Heart left ventricle (tissue), 13 donors: ENCODE data around the gene UNC45A.

Source experiments
- POLR2A ChIP-seq, 2 donors: fragments of 450-650 bp; IDR thresholded peaks; one replicate each; pipeline ENCODE4 v1.6.1; 2017; ENCODE audit warnings: antibody characterized with exemption in 2 of 2, mild to moderate bottlenecking in 2 of 2, moderate library complexity in 2 of 2
- TF ChIP-seq, protein P1 (sequence below), 12 donors: fragments of 200-600 bp; sonication (generic) in 4 of 12; IDR thresholded peaks; one replicate each; pipeline versions ENCODE4 v1.5.0 to v1.8.0; 2018 to 2022; ENCODE audit warnings: antibody characterized with exemption in 12 of 12, mild to moderate bottlenecking in 5 of 12
- donor health status: ischemic (EF 13 %, LVEDD 7.1; RV severe dilation, severe dysfunction).
- donor health status: DM: no; HTN: yes; CAD: no.
- donor health status: DM: no; HTN: no; CAD: no.
- donor health status: ischemic (EF 25% LVEDD 6.9; RV normal size, moderate dysfunction).
- donor health status: ischemic (EF 25% LVEDD 5.7; RV mildly dilated, moderate dysfunction).
- donor health status: ischemic (EF 35%, LVEDD 5.7; RV mildly dilated, moderate dysfunction).
- donor health status: nonischemic (EF 11% LVEDD 7.7; RV severe dilation, severe dysfunction).
- donor health status: DM: yes; HTN: yes; CAD: no.
- donor health status: PGD.
- donor health status: ischemic (EF 29% LVEDD 5.4; RV normal size, mild dysfunction).
- donor health status: nonischemic (EF 23%, LVEDD 6.1; RV moderate dilation, normal function).

- TF ChIP-seq, protein P1, sequence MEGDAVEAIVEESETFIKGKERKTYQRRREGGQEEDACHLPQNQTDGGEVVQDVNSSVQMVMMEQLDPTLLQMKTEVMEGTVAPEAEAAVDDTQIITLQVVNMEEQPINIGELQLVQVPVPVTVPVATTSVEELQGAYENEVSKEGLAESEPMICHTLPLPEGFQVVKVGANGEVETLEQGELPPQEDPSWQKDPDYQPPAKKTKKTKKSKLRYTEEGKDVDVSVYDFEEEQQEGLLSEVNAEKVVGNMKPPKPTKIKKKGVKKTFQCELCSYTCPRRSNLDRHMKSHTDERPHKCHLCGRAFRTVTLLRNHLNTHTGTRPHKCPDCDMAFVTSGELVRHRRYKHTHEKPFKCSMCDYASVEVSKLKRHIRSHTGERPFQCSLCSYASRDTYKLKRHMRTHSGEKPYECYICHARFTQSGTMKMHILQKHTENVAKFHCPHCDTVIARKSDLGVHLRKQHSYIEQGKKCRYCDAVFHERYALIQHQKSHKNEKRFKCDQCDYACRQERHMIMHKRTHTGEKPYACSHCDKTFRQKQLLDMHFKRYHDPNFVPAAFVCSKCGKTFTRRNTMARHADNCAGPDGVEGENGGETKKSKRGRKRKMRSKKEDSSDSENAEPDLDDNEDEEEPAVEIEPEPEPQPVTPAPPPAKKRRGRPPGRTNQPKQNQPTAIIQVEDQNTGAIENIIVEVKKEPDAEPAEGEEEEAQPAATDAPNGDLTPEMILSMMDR (IDR thresholded peaks at IDR 0.05): no peak
- no peak for TF ChIP-seq POLR2A (IDR thresholded peaks at IDR 0.05)
Measured at GRCh38 chr15:90933301-90933700, 1.8 kb upstream of the UNC45A start.
